Dermis microvascular lymphatic vessel endothelial cell (primary cell): ENCODE data around the gene SUPT3H. TPM values are rescaled to one million over a fixed set of nuclear protein-coding genes. Genes with fewer than 3 reads are reported as not detected.

Experiments
- DNase-seq, 2 donors: peaks; one replicate each; pipeline versions ENCODE4 v3.0.0 to v3.0.0-alpha.2; 2010; ENCODE audit warnings: low read depth in 2 of 2
- total RNA-seq: library from RNA; depleted of rRNA; stranded (reverse); fragments of >200 nt; gene quantifications from 2 replicates; pipeline ENCODE4 v1.2.1, GENCODE V29; 2014

SUPT3H gene
- total RNA-seq, 1 donor from 2014 or later: 2.3 TPM

DNA sequence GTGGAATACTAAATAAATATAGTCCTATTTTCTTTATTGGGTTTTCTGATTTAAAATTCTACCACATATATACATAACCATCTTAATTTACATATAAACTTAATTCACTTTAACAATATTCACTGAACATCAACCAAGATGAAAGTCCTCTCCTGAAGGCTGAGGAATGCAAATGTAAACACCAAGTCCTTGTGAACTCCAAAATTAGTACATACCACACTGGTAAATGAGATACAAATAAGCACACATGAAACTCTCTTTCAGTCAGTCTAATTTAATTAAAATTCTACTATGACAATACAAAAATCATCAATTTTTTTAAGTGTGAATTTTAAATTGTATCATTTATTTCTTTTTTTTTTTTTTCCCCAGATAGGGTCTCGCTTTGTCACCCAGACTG lies 254.7 kb downstream of the SUPT3H start:
- DNase-seq: no peak

DNA sequence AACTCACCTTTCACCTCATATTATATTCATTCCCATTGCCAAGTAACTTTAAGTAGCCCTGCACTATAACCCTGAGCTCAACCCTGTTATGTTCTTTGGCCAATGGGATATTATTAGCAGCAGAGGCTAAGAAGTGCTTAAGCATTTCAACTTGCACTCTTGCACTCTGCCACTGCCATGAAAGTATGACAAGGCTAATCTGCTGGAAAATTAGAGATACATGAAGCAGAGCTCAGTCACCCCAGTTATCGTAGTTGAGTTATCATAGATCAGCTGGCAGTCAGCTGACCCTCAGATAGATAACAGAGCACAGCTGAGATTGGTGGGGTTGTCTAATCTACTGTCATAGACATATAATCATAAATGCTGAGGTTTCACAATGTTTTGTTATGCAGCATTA lies 259.0 kb downstream of the SUPT3H start:
- DNase-seq: no peak

DNA sequence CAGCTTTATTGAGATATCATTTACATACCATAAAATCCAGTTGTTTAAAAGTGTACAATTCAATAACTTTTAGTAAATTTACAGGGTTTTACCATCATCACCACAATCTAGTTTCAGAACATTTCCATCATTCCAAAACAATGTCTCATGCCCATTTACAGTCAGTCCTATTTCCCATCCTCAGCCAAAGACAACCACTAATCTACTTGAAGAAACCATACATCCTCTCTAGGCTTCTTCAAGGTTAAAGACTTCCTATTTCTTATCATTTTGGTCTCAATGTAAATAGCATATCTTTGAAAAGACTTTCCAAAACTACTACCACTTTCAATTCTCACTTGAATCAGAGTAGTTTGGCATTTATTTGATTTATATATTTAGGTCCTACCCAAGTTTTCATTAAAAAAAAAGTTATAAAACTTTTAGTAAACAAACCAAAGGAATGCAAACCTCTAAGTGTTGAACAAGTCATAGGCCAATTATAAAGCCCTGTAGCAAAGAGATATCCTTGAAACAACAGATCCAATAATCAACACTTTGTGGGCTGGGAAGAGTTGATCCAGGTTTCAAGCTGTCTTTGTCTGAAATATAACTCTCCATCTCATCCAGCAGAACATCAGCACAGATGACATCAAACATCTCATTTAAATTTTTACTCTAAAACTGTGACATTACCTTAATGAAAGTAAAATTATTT lies 260.9 kb downstream of the SUPT3H start:
- no peak for DNase-seq

DNA sequence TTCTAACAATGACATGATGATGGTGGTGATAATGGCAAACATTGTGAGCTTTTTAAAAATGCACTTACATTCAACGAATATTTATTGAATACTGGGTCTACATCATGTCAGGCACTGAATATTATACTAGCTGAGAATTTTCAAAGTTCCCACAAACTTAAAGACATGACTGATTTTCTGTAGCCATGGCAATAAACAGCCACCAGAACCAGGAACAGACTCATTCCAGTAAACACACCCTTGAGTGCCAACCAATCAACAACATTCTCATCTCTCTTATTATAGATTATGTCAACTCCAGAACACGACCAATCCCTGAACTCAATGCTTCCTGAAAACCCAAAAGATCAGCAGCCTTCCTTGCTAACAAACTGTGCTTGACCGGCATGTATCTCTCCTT lies 262.0 kb downstream of the SUPT3H start:
- DNase-seq: peak in 1 of 2 donors; percentile 2

DNA sequence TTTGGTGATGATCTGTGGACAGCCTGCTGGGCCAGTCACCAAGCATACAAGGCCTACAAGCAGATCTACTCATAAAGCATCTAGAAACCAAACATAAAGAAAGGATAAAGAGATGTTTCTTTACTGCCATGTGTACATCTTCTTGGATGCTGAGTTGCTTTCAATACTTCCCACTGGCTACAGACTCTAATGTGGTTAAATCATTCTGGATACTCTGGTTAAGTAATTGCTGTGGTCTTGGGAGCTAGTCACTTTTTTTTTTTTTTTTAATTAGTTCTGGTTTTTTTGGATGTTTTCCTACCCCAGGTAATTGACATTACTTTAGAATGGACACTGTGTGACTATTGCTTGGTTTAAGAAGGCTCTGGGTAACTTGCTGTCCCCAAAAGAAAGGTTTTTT lies 265.0 kb downstream of the SUPT3H start:
- DNase-seq: no peak

DNA sequence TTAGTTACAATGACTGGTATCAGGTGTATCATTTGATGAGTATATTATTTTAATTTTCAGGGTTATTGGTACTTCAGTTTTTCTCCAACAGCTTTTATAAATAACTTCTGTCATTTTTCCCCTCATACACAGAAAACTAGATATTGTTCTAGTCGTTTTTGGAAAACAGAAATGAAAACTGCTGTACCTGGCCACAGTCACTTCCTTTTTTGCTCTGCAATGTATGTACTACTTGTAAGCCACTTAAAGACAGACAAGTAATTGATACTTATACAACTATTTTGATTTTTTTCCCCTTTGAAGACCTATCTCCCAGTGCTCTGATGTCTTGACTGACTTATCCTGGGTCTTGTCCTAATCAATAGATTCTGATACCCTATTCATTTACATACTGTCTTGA lies 268.2 kb downstream of the SUPT3H start:
- no peak for DNase-seq

DNA sequence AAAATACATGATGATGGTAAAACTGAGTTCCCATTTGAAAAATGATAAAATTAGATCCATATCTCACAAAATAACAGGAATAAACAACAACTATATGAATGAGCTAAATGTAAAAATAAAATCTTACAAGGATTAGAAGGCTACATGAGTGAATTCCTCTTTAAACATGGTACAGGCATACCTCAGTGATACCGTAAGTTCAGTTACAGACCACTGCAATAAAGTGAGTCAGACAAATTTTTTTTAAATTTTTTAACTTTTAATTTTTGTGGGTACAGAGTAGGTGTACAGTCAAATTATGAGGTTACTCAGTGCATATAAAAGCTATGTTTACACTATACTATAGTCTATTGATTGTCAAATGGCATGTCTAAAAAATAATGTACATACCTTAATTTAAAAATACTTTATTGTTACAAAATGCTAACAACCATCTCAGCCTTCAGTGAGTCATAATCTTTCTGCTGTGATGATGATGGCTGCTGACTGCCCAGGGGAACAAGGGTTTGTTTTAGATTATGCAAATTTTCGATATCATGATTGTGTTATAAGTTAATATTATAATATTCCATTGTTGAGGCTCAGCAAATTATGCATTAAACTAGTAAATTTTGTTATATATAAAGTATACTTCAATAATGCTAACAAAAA lies 272.4 kb downstream of the SUPT3H start:
- DNase-seq: no peak

DNA sequence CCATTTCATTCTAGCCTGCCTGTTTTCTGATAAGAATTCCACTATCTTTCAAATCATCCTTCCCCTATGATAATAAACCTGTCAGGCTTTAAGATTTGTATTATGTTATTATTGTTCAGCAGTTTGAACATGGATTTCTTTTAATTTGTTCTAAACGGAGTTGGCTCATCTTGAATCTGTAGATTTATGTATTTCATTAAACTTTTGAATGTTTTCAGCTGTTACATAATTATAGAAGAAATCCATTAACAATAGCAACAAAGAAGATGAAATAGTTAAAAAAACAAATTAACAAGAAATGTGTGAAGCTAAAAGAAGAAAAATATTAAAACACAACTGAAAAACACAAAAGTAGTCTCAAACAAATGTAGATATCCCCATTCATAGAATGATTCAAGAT lies 273.3 kb downstream of the SUPT3H start:
- DNase-seq: no peak

DNA sequence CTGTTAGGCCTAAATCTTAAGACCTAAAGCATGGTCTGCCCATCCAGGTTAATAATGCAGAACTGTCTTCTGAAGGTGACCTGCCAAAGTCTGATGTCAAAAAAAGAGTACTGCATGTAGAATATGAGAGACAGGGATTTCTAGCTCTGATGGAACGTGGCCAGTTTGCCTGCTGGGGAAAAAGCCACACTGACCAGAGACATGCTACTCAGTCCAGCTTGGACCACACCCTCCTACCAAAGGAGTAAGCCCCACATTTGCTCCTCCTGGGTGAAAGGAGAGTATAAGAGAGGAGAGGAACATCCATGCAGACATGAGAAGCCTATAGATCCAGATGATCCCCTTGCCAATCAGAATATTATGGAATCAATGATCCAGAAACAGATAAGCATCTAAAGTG lies 279.5 kb downstream of the SUPT3H start:
- no peak for DNase-seq

DNA sequence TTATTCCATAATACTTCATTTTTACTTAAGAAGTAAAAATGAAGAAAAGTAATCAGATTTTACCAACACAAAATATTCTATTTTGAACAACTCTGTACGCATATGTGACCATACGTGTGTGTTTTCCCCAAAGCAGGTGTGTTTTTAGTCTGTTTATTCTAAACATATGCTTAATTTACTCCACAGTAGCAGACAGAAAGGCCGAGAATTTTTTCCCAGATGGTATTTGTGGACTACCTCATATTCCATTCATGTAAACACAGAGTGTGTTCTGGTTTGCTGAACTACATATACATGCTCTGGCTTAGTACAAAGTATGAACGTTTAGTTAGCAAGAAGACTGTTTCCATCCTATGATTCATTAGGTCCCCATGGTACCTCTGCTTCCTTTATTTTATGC lies 282.9 kb downstream of the SUPT3H start:
- DNase-seq: no peak

DNA sequence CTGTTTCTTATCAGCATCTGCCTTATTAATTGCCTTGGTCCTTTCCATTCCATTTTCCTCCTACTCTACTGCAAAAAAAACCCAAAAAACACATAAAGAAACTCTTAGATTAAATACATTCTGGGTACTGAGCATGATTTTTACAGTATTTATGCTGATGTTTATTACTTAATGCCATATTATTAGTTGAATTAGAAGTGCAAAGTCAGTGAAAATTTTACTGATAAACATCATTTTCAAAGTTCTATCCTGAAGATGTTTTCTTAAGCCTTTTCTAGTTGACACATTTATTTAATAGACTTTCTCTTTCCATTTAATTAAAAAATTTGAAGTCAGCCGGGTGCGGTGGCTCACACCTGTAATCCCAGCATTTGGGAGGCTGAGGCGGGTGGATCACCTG lies 285.6 kb downstream of the SUPT3H start:
- DNase-seq: no peak

DNA sequence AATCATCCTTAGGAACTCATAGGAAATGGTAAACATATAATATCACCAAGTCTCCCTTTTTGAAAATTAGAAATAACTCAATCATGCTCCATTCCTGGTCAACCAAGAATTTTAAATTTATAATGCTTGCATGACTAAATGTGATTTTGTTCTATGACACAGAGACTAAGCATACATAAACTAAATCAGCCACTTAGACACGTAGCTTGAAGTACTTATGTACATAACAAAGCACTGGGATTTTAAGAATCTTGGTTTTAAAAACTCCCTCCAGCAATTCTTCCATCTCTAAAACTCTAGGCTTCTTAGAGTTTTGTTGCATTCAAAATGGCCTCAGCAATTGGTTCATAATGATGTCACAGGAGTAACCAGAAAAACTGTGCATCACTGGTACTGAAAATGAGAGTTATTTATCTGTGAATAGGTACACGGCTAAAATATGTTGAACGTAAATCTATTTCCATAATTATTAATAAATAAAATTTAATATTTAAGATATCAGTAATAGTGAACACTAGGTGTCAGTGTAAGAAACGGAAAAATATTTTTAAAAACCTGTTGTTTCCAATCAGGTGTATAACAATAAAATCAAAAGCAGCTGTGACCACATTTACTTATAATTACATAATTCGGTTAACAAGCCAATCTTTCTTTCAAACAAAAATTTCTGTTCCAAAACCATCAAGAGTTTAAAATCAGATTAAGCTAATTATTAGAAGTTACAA lies 291.2 kb downstream of the SUPT3H start:
- peak in 1 of 2 donors; percentile 6 for DNase-seq

DNA sequence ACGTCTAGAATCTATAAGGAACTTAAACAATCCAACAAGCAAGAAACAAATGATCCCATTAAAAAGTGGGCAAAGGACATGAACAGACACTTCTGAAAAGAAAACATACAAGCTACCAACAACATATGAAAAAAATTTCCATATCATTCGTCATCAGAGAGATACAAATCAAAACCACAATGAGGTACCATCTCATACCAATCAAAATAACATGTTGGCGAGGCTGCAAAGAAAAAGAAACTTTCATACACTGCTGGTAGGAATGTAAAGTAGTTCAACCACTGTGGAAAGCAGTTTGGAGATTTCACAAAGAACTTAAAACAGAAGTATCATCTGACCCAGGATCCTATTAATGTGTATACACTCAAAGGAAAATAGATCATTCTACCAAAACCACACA lies 293.5 kb downstream of the SUPT3H start:
- DNase-seq: no peak

DNA sequence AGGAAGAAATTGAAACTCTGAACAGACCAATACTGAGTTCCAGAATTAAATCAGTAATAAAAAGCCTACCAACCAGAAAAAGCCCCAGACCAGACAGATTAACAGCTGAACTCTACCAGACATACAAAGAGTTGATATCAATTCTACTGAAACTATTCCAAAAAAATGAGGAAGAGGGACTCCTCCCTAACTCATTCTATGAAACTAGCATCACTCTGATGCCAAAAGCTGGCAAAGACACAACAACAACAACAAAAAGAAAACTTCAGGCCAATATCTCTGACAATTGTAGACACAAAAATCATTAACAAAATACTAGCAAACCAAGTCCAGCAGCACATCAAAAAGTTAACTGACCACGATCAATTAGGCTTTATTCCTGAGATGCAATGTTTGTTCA lies 295.6 kb downstream of the SUPT3H start:
- no peak for DNase-seq

DNA sequence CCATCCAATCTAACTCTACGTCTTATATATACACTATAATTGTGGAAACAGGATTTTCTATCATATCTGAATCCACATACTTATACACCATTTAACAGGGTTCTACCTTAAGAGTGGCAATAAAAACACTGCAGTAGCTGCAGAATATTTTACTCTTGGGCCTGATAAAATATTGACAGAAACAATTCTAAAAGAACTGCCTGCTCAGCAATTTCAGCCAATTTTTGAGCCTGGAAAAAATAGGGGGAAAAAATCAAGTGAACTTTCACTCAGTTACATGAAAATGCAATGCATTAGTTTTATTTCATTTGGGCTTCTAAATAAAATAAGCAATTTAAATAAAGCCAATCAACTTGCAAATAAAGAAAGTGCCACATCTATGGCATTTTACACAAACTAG lies 296.1 kb downstream of the SUPT3H start:
- no peak for DNase-seq

DNA sequence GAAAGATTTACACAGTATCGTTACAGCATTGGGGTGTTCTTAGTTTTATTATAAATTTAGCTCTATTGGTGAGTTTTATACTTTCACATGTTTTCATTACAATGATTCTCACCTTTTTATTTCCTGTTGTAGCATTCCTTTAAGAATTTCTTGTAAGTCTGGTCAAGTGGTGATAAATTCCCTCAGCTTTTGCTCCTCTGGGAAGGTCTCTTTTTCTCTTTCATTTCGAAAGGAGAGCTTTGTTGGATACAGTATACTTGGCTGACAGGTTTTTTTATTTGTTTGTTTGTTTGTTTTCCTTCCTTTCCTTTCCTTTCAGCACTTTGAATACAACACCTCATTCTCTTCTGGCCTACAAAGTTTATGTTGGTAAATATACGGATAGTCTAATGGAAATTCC lies 299.3 kb downstream of the SUPT3H start:
- DNase-seq: no peak

DNA sequence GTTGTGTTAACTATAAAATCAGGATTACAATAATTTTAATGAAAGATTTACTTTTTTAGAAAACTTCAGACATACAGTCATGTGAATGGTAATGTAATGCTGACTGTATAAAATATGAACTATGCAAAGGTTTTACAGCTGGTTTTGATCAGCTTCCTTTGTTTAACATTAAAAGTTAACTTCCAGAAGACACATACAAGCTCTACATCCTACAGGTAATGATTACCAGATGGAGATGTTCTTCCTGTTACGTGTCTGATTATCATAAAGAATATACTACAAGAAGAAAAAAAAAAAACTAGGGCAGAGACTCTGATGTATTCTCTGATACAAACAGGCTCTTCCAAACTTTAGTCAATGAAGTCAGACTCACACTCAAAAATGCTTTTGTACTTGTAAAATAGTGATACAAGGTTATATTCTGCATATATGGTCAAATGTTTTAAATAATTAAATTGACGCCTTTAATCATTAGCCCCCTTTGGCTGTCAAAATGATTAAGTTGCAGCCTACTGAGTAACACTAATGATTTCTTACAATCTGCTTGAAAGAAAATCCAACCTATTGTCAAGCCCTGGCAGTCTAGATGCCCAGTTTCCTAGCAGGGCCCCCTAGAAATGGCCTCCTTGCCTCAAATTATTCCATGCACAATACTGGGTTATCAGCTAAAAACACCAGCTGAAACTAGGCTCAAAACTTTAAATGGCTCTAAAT lies 301.4 kb downstream of the SUPT3H start:
- DNase-seq: no peak

DNA sequence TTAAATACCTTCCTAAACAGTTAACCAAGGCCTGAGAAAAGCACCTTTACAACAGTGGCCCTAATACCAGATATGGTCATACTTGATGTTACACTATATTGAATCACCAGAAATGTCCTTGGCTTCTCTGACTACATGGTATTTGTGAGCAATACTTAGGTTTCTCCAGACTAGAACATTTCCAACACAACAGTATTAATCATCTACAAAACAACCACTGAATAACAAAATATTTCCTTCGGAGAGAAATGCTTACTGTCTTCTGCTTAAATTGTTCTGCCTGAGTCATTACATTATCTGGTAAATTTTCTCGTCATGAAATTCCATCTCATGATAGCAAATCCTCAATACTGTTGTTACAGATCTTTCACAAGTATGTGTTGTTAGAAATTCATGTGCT lies 302.5 kb downstream of the SUPT3H start:
- peak in 1 of 2 donors; percentile 55 for DNase-seq

DNA sequence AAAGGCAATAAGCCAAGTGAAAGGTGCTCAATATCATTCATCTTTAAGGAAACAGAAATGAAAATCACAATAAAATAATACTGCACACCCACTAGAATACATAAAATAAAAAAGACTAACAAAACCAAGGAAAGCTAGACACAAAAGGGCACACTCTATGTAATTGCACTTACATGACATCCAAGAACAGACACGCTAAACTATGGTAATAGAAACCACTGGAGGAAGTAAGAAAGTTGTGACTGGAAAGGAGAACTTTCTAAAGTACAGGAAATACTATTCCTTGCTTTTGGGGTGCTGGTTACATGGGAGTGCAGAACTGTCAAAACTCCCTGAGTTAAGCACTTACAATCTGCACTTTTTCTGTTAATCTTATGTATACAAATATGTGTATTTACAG lies 303.3 kb downstream of the SUPT3H start:
- DNase-seq: no peak

DNA sequence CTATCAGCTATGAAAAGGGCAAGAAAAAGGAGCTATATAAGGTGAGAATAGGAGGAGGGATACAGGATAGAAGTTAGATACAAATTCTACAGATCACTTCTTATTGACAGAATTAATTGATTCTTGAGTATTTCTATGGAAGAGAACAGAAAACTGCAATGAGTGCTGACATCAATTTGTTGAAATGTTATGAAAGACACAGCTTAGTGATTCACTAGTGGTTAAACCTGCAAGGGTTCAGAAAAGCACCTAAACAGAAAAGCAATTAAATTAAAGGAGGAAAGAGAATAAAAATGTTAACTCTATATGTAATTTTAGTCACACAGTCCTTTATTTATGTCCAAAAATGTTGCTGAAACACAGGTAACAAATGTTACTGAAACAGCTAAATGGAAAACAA lies 304.0 kb downstream of the SUPT3H start:
- DNase-seq: no peak

DNA sequence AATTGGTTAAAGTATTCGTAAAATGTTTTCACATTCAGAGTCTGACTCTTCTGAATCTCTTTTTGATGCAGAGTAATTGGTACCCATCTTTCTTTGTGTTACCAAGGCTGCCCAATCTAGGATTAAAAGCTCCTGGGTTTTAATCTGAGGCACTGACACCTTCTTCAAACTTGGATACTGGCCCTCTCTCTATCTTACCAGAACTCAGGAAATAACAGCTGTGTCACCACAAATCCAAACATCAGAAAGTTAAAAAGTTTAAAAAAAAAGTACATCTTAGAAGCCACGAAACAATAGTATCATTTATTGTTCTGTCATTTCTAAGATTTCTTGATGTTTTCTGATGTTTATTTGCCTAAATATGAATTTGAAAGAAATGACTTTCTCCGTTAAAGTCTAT lies 305.1 kb downstream of the SUPT3H start:
- no peak for DNase-seq

DNA sequence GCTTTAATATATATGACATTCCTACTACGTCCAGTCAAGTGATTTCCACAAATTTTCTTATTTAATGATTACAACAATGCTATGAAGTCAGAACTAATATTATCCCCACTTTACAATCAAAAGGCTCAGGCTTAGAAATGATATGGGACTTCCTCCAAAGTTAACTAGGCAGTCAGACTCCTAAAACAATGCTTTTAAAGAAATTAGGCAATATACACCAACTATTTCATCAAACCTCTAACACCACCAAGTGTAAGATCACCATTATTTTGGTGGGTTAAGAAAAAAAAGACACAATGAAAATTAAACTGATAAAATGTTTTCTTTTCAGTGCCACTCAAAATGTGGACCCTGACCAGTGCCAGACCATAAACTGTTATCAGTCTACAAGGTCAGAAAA lies 305.7 kb downstream of the SUPT3H start:
- DNase-seq: no peak
